Activated CD8-positive, alpha-beta T cell treated with anti-CD3 and anti-CD28 coated beads for 36 hours (primary cell): ENCODE measurements around the gene ITGB5. TPM values are rescaled to one million over a fixed set of nuclear protein-coding genes. Genes with fewer than 3 reads are reported as not detected.

Experiments
- ATAC-seq: fragments of 200-7000 bp; cut with Tn5 transposase; one replicate; pipeline ENCODE4 v1.10.0; 2021; ENCODE audit warnings: mild to moderate bottlenecking, moderate library complexity
- CTCF ChIA-PET: fragments of 350-600 bp; sonication (Branson Sonifier 250); formaldehyde crosslinking; loops from one replicate; lab custom pipeline; 2021; ENCODE audit warnings: antibody characterized with exemption; lab: Charles Lee
- POLR2A ChIA-PET: fragments of 350-600 bp; sonication (Branson Sonifier 250); formaldehyde crosslinking; loops from one replicate; lab custom pipeline; 2021; ENCODE audit warnings: antibody characterized with exemption; lab: Charles Lee
- DNase-seq: peaks from one replicate; pipeline ENCODE4 v3.0.0-alpha.2; 2020
- H3K27ac Mint-ChIP-seq: one replicate; pipeline ENCODE4 v1.8.0; 2021; ENCODE audit warnings: mild to moderate bottlenecking, mixed read lengths
- H3K27me3 Mint-ChIP-seq: one replicate; pipeline ENCODE4 v1.8.0; 2021; ENCODE audit warnings: mixed read lengths
- H3K36me3 Mint-ChIP-seq: one replicate; pipeline ENCODE4 v1.8.0; 2021; ENCODE audit warnings: low read depth, mixed read lengths
- H3K4me1 Mint-ChIP-seq: one replicate; pipeline ENCODE4 v1.8.0; 2021; ENCODE audit warnings: low read depth, mixed read lengths
- H3K4me3 Mint-ChIP-seq: one replicate; pipeline ENCODE4 v1.8.0; 2021; ENCODE audit warnings: mild to moderate bottlenecking, moderate library complexity, mixed read lengths
- H3K9me3 Mint-ChIP-seq: one replicate; pipeline ENCODE4 v1.8.0; 2021; ENCODE audit warnings: mixed read lengths
- intact Hi-C: fragments of 100-400 bp; cut with micrococcal nuclease; formaldehyde crosslinking; loops from one replicate; pipeline ENCODE4 v1.10.0; 2022
- total RNA-seq, 2 experiments: library from RNA; stranded (reverse); gene quantifications; one replicate each; pipeline ENCODE4 v1.2.3, GENCODE V29; 2021
- TF ChIP-seq, protein P1 (sequence below): fragments of 200-600 bp; IDR thresholded peaks from one replicate; pipeline ENCODE4 v1.8.0; 2022; ENCODE audit warnings: antibody characterized with exemption, mild to moderate bottlenecking

The ITGB5 gene
- total RNA-seq, 2 experiments from 2014 or later = 0.41 to 1.1 TPM

GRCh38 chr3:124858275-124858674, 28.9 kb downstream of the ITGB5 start:
- intact Hi-C loops = no loop called here
- TF ChIP-seq, protein P1, sequence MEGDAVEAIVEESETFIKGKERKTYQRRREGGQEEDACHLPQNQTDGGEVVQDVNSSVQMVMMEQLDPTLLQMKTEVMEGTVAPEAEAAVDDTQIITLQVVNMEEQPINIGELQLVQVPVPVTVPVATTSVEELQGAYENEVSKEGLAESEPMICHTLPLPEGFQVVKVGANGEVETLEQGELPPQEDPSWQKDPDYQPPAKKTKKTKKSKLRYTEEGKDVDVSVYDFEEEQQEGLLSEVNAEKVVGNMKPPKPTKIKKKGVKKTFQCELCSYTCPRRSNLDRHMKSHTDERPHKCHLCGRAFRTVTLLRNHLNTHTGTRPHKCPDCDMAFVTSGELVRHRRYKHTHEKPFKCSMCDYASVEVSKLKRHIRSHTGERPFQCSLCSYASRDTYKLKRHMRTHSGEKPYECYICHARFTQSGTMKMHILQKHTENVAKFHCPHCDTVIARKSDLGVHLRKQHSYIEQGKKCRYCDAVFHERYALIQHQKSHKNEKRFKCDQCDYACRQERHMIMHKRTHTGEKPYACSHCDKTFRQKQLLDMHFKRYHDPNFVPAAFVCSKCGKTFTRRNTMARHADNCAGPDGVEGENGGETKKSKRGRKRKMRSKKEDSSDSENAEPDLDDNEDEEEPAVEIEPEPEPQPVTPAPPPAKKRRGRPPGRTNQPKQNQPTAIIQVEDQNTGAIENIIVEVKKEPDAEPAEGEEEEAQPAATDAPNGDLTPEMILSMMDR = no peak
- H3K4me1 Mint-ChIP-seq = no peaks in the 10 kb centered on the region
- no peaks in the 10 kb centered on the region for H3K9me3 Mint-ChIP-seq
- no peak overlapping the region for H3K4me3 Mint-ChIP-seq
- H3K27me3 Mint-ChIP-seq = peaks cover 6% of the 10 kb centered on the region
- DNase-seq = no peak
- ATAC-seq = no peak
- CTCF ChIA-PET = interaction anchor here (1.6 to 2.2 kb wide), 2 partner anchors 23 to 97 kb away, joined by 4 to 5 read pairs; no protein-coding TSS in a partner anchor
- H3K36me3 Mint-ChIP-seq = no peaks in the 10 kb centered on the region
- H3K27ac Mint-ChIP-seq = no peak overlapping the region
- POLR2A ChIA-PET = no interaction called here

DNA sequence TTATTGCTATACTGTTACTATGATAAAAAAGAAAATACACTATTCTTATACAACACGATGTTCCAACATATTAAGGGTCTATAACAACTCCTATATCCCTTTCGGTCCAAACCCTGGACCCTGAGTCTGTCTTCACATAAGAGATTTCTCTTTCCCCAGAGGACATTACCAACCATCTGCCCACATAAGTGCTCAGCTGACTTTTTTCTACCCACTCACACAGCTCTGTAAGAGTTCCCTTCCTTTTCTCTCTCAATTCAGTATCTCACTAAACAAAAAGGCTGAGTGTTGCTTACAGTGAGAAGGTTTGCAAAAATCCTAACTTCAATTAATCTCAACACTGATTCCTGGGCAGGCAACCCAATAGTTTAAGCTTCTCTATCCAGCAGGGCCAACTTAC, 30.5 kb downstream of the ITGB5 start:
- Mint-ChIP-seq H3K36me3 (no peaks in the 10 kb centered on the region), H3K27me3 (peaks cover 6% of the 10 kb centered on the region), H3K4me3 (no peak overlapping the region), H3K4me1 (no peaks in the 10 kb centered on the region), H3K27ac (no peak overlapping the region), H3K9me3 (no peaks in the 10 kb centered on the region)
- TF ChIP-seq, protein P1 = no peak
- no peak for ATAC-seq
- CTCF ChIA-PET = interaction anchor here (1.6 to 2.2 kb wide), 3 partner anchors 21 to 96 kb away, joined by 4 to 5 read pairs (median 5); no protein-coding TSS in a partner anchor
- POLR2A ChIA-PET = interaction anchor here (0.6 kb wide), 1 partner anchor 66 kb away, joined by 3 read pairs; no protein-coding TSS in a partner anchor
- intact Hi-C loops = no loop called here
- no peak for DNase-seq

DNA sequence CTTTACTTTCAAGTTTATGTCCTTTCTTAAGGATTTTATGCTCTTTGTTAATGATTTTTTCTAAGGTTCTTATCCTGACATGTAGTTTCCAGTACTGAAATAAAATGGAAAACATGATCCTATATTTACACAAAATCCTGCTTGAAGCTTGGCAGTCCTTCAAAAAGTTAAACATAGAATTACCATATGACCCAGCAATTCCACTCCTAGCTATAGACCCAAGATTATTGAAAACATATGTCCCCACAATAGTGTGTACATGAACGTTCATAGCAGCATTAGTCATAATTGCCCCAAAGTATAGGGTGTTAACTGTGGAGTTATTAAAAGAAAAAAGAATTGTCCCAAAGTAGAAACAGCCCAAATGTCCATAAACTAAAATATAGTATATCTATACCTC, 33.2 kb downstream of the ITGB5 start:
- ATAC-seq = no peak
- no peaks in the 10 kb centered on the region for H3K36me3 Mint-ChIP-seq

GRCh38 chr3:124853446-124853845, 33.7 kb downstream of the ITGB5 start:
- TF ChIP-seq, protein P1 = no peak
- Mint-ChIP-seq H3K4me1 (no peaks in the 10 kb centered on the region), H3K27ac (no peak overlapping the region), H3K9me3 (no peaks in the 10 kb centered on the region), H3K4me3 (no peak overlapping the region), H3K36me3 (no peaks in the 10 kb centered on the region), H3K27me3 (peaks cover 6% of the 10 kb centered on the region)
- DNase-seq (no peak), ATAC-seq (no peak)
- POLR2A ChIA-PET = no interaction called here
- CTCF ChIA-PET = interaction anchor here (1.5 kb wide), 1 partner anchor 48 kb away, joined by 7 read pairs; no protein-coding TSS in a partner anchor
- intact Hi-C loops = no loop called here

More for the DNA sequence above, 33.2 kb downstream of the ITGB5 start:
- DNase-seq = no peak
- CTCF ChIA-PET = interaction anchor here (1.5 kb wide), 1 partner anchor 47 kb away, joined by 7 read pairs; no protein-coding TSS in a partner anchor
- Mint-ChIP-seq H3K27me3 (peaks cover 6% of the 10 kb centered on the region), H3K9me3 (no peaks in the 10 kb centered on the region), H3K4me3 (no peak overlapping the region), H3K27ac (no peak overlapping the region), H3K4me1 (no peaks in the 10 kb centered on the region)
- intact Hi-C loops = no loop called here
- POLR2A ChIA-PET = no interaction called here
- TF ChIP-seq, protein P1 = no peak

DNA sequence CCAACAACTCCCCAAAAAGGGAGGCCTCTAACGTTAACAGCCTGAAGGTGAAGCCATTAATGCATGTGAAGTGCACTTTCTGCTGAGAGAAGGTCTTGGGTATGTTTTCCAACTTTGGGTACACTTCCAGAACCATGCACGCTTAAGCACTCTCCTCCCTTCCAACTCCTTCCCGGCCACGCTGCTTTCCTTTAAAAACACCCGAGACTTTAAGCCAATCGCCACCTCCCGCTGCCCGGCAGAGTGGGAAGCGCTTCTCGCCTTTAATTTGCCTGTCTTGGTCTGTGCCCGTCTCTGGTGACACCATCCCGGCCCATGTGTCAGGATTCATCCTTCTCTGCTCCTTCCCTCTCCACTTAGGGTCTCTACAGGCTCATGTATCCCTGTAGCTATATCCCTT, 35.3 kb downstream of the ITGB5 start:
- ChIA-PET CTCF (interaction anchor here (1.7 kb wide), 1 partner anchor 65 kb away, joined by 5 read pairs; no protein-coding TSS in a partner anchor), POLR2A (no interaction called here)
- no peak overlapping the region for H3K4me3 Mint-ChIP-seq
- no peaks in the 10 kb centered on the region for H3K4me1 Mint-ChIP-seq
- H3K9me3 Mint-ChIP-seq = no peaks in the 10 kb centered on the region
- intact Hi-C loops = no loop called here
- peaks cover 6% of the 10 kb centered on the region for H3K27me3 Mint-ChIP-seq
- TF ChIP-seq, protein P1 = no peak
- DNase-seq (no peak), ATAC-seq (no peak)
- no peak overlapping the region for H3K27ac Mint-ChIP-seq
- no peaks in the 10 kb centered on the region for H3K36me3 Mint-ChIP-seq
